Measurements from ENCODE around the gene DRAXIN.

The DRAXIN gene

GRCh38 chr1:11731691-11732283 lies 40.3 kb downstream of the DRAXIN start:
- Histone ChIP-seq H3K9ac (no peak overlapping the region), H3K27me3 (ENCODE audit: insufficient read depth, low read depth) (no peaks in the 10 kb centered on the region), H3K4me1 (ENCODE audit: low read depth, poor library complexity, severe bottlenecking) (peaks cover 4% of the 10 kb centered on the region), H3K36me3 (ENCODE audit: insufficient read depth) (no peaks in the 10 kb centered on the region), H3K27ac (no peak overlapping the region), H3K79me2 (ENCODE audit: insufficient read depth, low read depth) (no peaks in the 10 kb centered on the region), H4K20me1 (ENCODE audit: insufficient read depth) (no peaks in the 10 kb centered on the region), H3K4me3 (IDR thresholded peaks at IDR 0.05; ENCODE audit: insufficient read depth, low read depth, low read length) (no peak overlapping the region), H2AFZ (ENCODE audit: low read depth) (no peak overlapping the region), H3K4me2 (no peak overlapping the region)
- TF ChIP-seq, protein P1, sequence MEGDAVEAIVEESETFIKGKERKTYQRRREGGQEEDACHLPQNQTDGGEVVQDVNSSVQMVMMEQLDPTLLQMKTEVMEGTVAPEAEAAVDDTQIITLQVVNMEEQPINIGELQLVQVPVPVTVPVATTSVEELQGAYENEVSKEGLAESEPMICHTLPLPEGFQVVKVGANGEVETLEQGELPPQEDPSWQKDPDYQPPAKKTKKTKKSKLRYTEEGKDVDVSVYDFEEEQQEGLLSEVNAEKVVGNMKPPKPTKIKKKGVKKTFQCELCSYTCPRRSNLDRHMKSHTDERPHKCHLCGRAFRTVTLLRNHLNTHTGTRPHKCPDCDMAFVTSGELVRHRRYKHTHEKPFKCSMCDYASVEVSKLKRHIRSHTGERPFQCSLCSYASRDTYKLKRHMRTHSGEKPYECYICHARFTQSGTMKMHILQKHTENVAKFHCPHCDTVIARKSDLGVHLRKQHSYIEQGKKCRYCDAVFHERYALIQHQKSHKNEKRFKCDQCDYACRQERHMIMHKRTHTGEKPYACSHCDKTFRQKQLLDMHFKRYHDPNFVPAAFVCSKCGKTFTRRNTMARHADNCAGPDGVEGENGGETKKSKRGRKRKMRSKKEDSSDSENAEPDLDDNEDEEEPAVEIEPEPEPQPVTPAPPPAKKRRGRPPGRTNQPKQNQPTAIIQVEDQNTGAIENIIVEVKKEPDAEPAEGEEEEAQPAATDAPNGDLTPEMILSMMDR (conservative IDR thresholded peaks at IDR 0.05; ENCODE audit: low read depth, low read length) = no peak

DNA sequence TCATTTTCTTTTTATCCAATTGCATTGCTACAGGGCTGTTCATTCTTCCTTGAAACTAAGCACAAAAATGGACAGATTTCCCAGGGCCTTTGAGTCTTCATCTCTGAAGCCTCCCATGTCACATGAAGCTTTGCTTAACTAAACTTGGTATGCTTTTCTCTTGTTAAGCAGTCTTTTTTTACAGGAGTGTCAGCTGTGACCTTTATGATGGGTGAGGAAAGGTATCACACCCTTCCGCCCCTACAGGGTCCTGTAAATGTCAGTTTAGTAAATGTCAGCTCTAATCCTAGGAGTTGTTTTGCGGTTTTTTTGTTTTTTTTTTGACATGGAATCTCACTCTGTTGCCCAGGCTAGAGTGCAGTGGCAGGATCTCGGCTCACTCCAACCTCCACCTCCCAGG lies 41.8 kb downstream of the DRAXIN start:
- no peaks in the 10 kb centered on the region for H3K27me3 ChIP-seq (ENCODE audit: insufficient read depth, low read depth)

GRCh38 chr1:11735531-11735853 lies 44.0 kb downstream of the DRAXIN start:
- TF ChIP-seq, protein P1 (conservative IDR thresholded peaks at IDR 0.05; ENCODE audit: low read depth, low read length) = no peak
- Histone ChIP-seq H3K27me3 (ENCODE audit: insufficient read depth, low read depth) (no peaks in the 10 kb centered on the region), H3K27ac (no peak overlapping the region), H3K79me2 (ENCODE audit: insufficient read depth, low read depth) (no peaks in the 10 kb centered on the region), H4K20me1 (ENCODE audit: insufficient read depth) (no peaks in the 10 kb centered on the region), H3K4me1 (ENCODE audit: low read depth, poor library complexity, severe bottlenecking) (peaks cover 12% of the 10 kb centered on the region), H3K4me2 (peak overlapping the region; percentile 62), H3K9ac (no peak overlapping the region), H3K36me3 (ENCODE audit: insufficient read depth) (no peaks in the 10 kb centered on the region), H3K4me3 (IDR thresholded peaks at IDR 0.05; ENCODE audit: insufficient read depth, low read depth, low read length) (no peak overlapping the region), H2AFZ (ENCODE audit: low read depth) (peak overlapping the region; percentile 56)

More for the DNA sequence above, 41.8 kb downstream of the DRAXIN start:
- Histone ChIP-seq H3K4me3 (IDR thresholded peaks at IDR 0.05; ENCODE audit: insufficient read depth, low read depth, low read length) (no peak overlapping the region), H3K9ac (no peak overlapping the region), H4K20me1 (ENCODE audit: insufficient read depth) (no peaks in the 10 kb centered on the region), H3K4me1 (ENCODE audit: low read depth, poor library complexity, severe bottlenecking) (peaks cover 12% of the 10 kb centered on the region), H3K4me2 (no peak overlapping the region), H2AFZ (ENCODE audit: low read depth) (no peak overlapping the region), H3K27ac (no peak overlapping the region), H3K79me2 (ENCODE audit: insufficient read depth, low read depth) (no peaks in the 10 kb centered on the region), H3K36me3 (ENCODE audit: insufficient read depth) (no peaks in the 10 kb centered on the region)
- TF ChIP-seq, protein P1 (conservative IDR thresholded peaks at IDR 0.05; ENCODE audit: low read depth, low read length) = no peak

DNA sequence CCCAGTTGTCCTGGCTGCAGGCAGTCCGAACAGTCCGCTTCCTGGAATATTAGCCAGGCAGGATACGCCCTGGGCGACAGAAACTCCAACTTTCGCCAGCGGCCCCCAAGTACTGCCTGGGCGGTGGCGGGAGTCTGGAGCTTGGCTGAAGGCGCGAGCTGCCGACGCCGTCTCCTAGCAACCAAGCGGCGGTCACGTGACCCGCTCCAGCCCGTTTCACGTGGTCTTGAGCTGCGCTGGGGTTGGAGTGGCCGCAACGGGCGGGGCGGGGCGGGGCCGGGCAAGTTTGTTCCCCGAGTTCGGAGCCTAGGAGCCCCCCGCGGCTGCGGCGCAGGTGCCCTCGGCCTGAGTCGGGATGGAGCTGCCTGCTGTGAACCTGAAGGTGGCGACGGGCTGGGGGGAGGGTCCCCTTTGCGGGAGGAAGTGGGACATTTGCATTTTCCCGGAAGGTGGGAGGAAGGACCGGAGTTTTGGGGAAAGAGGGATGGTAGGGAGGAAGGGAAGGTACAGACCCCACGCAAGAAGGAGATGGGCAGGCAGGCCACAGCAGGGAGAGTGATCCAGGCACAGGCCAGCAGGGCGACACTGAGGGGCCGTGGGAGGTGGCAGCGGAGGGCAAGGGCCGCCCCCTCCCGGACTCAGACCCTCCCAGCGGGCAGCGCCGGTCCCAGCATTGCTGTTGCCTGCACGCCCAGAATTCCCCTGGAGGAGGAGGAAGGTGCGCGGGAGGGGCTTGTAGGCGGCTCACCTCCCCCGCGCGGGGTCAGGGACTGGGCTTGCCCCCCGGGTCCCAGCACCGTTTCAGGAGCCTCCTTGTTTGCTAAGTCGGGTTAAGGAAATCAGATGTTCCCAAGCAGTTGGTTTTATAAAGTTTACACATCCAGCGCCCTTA lies 44.6 kb downstream of the DRAXIN start, which contains the start of gene AGTRAP:
Gene AGTRAP, plus strand, starts transcription at position 283 of the 892 bp plus-strand sequence. Its CDS starts 73 bp downstream, at position 356.
- Histone ChIP-seq H3K4me3 (IDR thresholded peaks at IDR 0.05; ENCODE audit: insufficient read depth, low read depth, low read length) (peak within 1 kb of the TSS; percentile 82), H3K27ac (peak within 1 kb of the TSS; percentile 35), H3K9ac (peak within 1 kb of the TSS; percentile 57), H2AFZ (ENCODE audit: low read depth) (peak within 1 kb of the TSS; percentile 56), H3K4me1 (ENCODE audit: low read depth, poor library complexity, severe bottlenecking) (peaks cover 18% of the 10 kb centered on the region), H3K27me3 (ENCODE audit: insufficient read depth, low read depth) (no peaks in the 10 kb centered on the region), H4K20me1 (ENCODE audit: insufficient read depth) (no peaks in the 10 kb centered on the region), H3K4me2 (peak within 1 kb of the TSS; percentile 62), H3K36me3 (ENCODE audit: insufficient read depth) (no peaks in the 10 kb centered on the region), H3K79me2 (ENCODE audit: insufficient read depth, low read depth) (no peaks in the 10 kb centered on the region)
- TF ChIP-seq, protein P1 (conservative IDR thresholded peaks at IDR 0.05; ENCODE audit: low read depth, low read length) = no peak

Data from KMS-11 (cell line).